Activated CD4-positive, CD25-positive, alpha-beta regulatory T cell treated with anti-CD3 and anti-CD28 coated beads, Interleukin-2, amount 50 U/mL, for 72 hours (primary cell): ENCODE measurements around the gene FBP1.
"Not testable (repeated sequence)": the region's sequence is repeated elsewhere in the genome, so short reads cannot be mapped to it uniquely, and the experiment has no call there.

ENCODE experiments used
- DNase-seq: peaks from one replicate; pipeline ENCODE4 v3.0.0; 2021

FBP1 gene

GRCh38 chr9:94568972-94569712 is 70.2 kb downstream of the FBP1 start:
- DNase-seq, result no peak

GRCh38 chr9:94568250-94568889 is 70.9 kb downstream of the FBP1 start:
- DNase-seq, result no peak

- no peak for DNase-seq
Measured at GRCh38 chr9:94567271-94567670, 72.0 kb downstream of the FBP1 start.

- no peak for DNase-seq
Measured at GRCh38 chr9:94566550-94566949, 72.8 kb downstream of the FBP1 start.

- DNase-seq, result not testable (repeated sequence)
Measured at GRCh38 chr9:94564279-94564678, 75.0 kb downstream of the FBP1 start.

GRCh38 chr9:94563548-94563947 is 75.8 kb downstream of the FBP1 start:
- DNase-seq, result no peak

GRCh38 chr9:94560237-94560636 is 79.1 kb downstream of the FBP1 start:
- no peak for DNase-seq

GRCh38 chr9:94557376-94557775 is 81.9 kb downstream of the FBP1 start:
- DNase-seq, result no peak

GRCh38 chr9:94554439-94555331 is 84.6 kb downstream of the FBP1 start, which contains the start of gene PCAT7:
PCAT7 (plus strand) TSS chr9:94555083.
- DNase-seq, result no peak

- no peak for DNase-seq
Measured at GRCh38 chr9:94554078-94554438, 85.3 kb downstream of the FBP1 start.
